H1 (cell line): ENCODE data around the gene TMEM272.

Experiments used
- HDAC2 ChIP-seq, 2 experiments: fragments of 300-600 bp in 1 of 2; sonication (generic) in 1 of 2; IDR thresholded peaks; 2 replicates each; pipeline ENCODE4 v1.6.1; 2011 to 2012; ENCODE audit warnings: low read depth in 2 of 2, low read length in 2 of 2, mild to moderate bottlenecking in 2 of 2, moderate library complexity in 2 of 2, borderline replicate concordance in 1 of 2, inconsistent platforms in 1 of 2
- HDAC6 ChIP-seq: IDR thresholded peaks from one replicate; pipeline ENCODE4 v1.7.1; 2012; ENCODE audit warnings: low read depth, mild to moderate bottlenecking, inconsistent platforms, low read length, moderate library complexity
- POLR2AphosphoS5 ChIP-seq: IDR thresholded peaks from 2 replicates; pipeline ENCODE4 v1.6.1; 2011; ENCODE audit warnings: low read depth, low read length
- TEAD4 ChIP-seq: IDR thresholded peaks from 2 replicates; pipeline ENCODE4 v1.6.1; 2012; ENCODE audit warnings: low read depth, low read length, inconsistent platforms, mixed read lengths
- TF ChIP-seq, protein P1 (sequence below): IDR thresholded peaks from 2 replicates; pipeline ENCODE4 v1.6.1; 2011; ENCODE audit warnings: low read length, improper control_type of control experiment

DNA sequence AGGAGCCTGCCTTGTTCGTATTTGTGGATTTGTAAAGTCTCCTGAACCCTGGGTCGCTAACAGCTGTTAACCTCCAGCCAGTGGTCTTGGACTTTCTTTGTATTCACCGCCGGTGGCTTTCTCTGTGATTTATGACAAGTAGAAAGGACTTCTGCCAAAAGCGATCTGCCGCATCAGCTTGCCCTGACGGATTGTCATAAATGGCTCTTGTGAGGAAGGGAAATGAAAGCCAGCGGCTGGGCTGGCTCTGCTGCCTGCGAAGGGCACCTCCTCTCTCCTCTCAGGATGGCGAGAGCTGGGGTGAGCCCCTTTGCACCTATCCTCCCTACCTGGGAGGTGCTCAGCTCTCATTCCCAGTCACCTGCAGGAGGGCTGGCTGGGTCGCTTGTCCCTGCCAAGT lies 66.6 kb downstream of the TMEM272 start:
- TF ChIP-seq POLR2AphosphoS5 (no peak), HDAC6 (no peak), TEAD4 (no peak), HDAC2 (IDR thresholded peaks at IDR 0.05; ENCODE audit: borderline replicate concordance in 1 of 2, low read depth in 2 of 2, low read length in 2 of 2) (no peak)
- TF ChIP-seq, protein P1, sequence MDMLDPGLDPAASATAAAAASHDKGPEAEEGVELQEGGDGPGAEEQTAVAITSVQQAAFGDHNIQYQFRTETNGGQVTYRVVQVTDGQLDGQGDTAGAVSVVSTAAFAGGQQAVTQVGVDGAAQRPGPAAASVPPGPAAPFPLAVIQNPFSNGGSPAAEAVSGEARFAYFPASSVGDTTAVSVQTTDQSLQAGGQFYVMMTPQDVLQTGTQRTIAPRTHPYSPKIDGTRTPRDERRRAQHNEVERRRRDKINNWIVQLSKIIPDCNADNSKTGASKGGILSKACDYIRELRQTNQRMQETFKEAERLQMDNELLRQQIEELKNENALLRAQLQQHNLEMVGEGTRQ, result no peak
